PC-9 (cell line): ENCODE measurements around the gene OSGEP.

Source experiments
- EZH2 ChIP-seq: fragments of 200-600 bp; sonication (generic); IDR thresholded peaks from 2 replicates; pipeline ENCODE4 v1.8.0; 2017; ENCODE audit warnings: antibody characterized with exemption, low read depth
- TF ChIP-seq, protein P1 (sequence below): fragments of 200-600 bp; sonication (generic); conservative IDR thresholded peaks from 2 replicates; pipeline ENCODE4 v1.6.1; 2017; ENCODE audit warnings: mixed run types, antibody characterized with exemption, mild to moderate bottlenecking, moderate library complexity

DNA sequence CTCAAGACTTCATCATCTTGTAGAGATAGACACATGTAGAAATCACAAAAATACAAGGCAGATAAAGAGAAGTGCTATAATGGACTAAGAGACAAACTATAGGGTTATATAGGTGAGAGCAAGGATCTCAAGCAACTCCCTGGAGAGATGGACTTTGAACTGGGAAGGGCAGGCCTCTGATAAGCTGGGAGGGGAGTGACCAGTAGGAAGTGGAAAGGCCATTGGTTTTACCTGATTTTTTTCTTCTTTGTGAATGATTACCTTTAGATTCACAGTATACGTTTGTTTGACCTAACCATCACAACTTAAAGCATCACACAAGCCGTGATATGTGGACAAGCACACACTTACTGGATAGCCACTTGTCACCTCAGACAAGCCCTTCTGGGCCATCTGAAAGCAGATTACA is 36.1 kb downstream of the OSGEP start:
- no peak for TF ChIP-seq EZH2
- TF ChIP-seq, protein P1, sequence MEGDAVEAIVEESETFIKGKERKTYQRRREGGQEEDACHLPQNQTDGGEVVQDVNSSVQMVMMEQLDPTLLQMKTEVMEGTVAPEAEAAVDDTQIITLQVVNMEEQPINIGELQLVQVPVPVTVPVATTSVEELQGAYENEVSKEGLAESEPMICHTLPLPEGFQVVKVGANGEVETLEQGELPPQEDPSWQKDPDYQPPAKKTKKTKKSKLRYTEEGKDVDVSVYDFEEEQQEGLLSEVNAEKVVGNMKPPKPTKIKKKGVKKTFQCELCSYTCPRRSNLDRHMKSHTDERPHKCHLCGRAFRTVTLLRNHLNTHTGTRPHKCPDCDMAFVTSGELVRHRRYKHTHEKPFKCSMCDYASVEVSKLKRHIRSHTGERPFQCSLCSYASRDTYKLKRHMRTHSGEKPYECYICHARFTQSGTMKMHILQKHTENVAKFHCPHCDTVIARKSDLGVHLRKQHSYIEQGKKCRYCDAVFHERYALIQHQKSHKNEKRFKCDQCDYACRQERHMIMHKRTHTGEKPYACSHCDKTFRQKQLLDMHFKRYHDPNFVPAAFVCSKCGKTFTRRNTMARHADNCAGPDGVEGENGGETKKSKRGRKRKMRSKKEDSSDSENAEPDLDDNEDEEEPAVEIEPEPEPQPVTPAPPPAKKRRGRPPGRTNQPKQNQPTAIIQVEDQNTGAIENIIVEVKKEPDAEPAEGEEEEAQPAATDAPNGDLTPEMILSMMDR = no peak
